ENCODE data around the gene MRPS9.
A peak's percentile ranks its signal among the peaks of the same experiment; 100 is the strongest.

The MRPS9 gene

GRCh38 chr2:105076121-105076520 is 38.3 kb downstream of the MRPS9 start:
- no peak overlapping the region for H3K4me3 ChIP-seq (ENCODE audit: low read depth, low read length)
- TF ChIP-seq CTCF (conservative IDR thresholded peaks at IDR 0.05; ENCODE audit: low read depth, low read length): no peak
- DNase-seq (ENCODE audit: low read depth): no peak

GRCh38 chr2:105078906-105079495 is 41.1 kb downstream of the MRPS9 start:
- no peak for TF ChIP-seq CTCF (conservative IDR thresholded peaks at IDR 0.05; ENCODE audit: low read depth, low read length)
- H3K4me3 ChIP-seq (ENCODE audit: low read depth, low read length): no peak overlapping the region
- no peak for DNase-seq (ENCODE audit: low read depth)

GRCh38 chr2:105080461-105080860 is 42.6 kb downstream of the MRPS9 start:
- no peak overlapping the region for H3K4me3 ChIP-seq (ENCODE audit: low read depth, low read length)
- TF ChIP-seq CTCF (conservative IDR thresholded peaks at IDR 0.05; ENCODE audit: low read depth, low read length): no peak
- DNase-seq (ENCODE audit: low read depth): no peak

- peak overlapping the region; percentile 0 for H3K4me3 ChIP-seq (ENCODE audit: low read depth, low read length)
- no peak for TF ChIP-seq CTCF (conservative IDR thresholded peaks at IDR 0.05; ENCODE audit: low read depth, low read length)
- DNase-seq (ENCODE audit: low read depth): peak; percentile 73
Observed at GRCh38 chr2:105081006-105081601, 43.2 kb downstream of the MRPS9 start.

GRCh38 chr2:105082107-105082506 is 44.2 kb downstream of the MRPS9 start:
- no peak for TF ChIP-seq CTCF (conservative IDR thresholded peaks at IDR 0.05; ENCODE audit: low read depth, low read length)
- no peak overlapping the region for H3K4me3 ChIP-seq (ENCODE audit: low read depth, low read length)
- DNase-seq (ENCODE audit: low read depth): no peak

GRCh38 chr2:105085525-105085924 is 47.7 kb downstream of the MRPS9 start:
- TF ChIP-seq CTCF (conservative IDR thresholded peaks at IDR 0.05; ENCODE audit: low read depth, low read length): no peak
- H3K4me3 ChIP-seq (ENCODE audit: low read depth, low read length): no peak overlapping the region
- no peak for DNase-seq (ENCODE audit: low read depth)

GRCh38 chr2:105087273-105087672 is 49.4 kb downstream of the MRPS9 start:
- no peak overlapping the region for H3K4me3 ChIP-seq (ENCODE audit: low read depth, low read length)
- no peak for DNase-seq (ENCODE audit: low read depth)
- TF ChIP-seq CTCF (conservative IDR thresholded peaks at IDR 0.05; ENCODE audit: low read depth, low read length): no peak
